Kidney epithelial cell (primary cell): Measurements from ENCODE around the gene RHBDL3. TPM values are rescaled to one million over a fixed set of nuclear protein-coding genes. Genes with fewer than 3 reads are reported as not detected.

Experiments
- DNase-seq: peaks from one replicate; pipeline ENCODE4 v3.0.0-alpha.2; 2010; ENCODE audit warnings: low read depth
- H3K27me3 ChIP-seq: 2 replicates; pipeline ENCODE4 v1.6.0; 2011; ENCODE audit warnings: low read length; ENCODE audit not compliant: control insufficient read depth, insufficient read depth
- H3K36me3 ChIP-seq: 2 replicates; pipeline ENCODE4 v1.5.1; 2011; ENCODE audit warnings: low read length; ENCODE audit not compliant: control insufficient read depth, insufficient read depth
- H3K4me3 ChIP-seq: 2 replicates; pipeline ENCODE4 v1.5.1; 2011; ENCODE audit warnings: low read depth, mild to moderate bottlenecking, control low read depth, low read length
- total RNA-seq: library from RNA; depleted of rRNA; stranded (reverse); fragments of >200 nt; gene quantifications from 2 replicates; pipeline ENCODE4 v1.2.3, GENCODE V29; 2015
- TF ChIP-seq, protein P1 (sequence below): IDR thresholded peaks from 2 replicates; pipeline ENCODE4 v1.5.1; 2011; ENCODE audit warnings: mild to moderate bottlenecking, moderate library complexity, low read length, control low read depth, inconsistent platforms; ENCODE audit not compliant: insufficient read depth, poor library complexity, severe bottlenecking

RHBDL3 gene
- total RNA-seq = not detected in 2 replicates

DNA sequence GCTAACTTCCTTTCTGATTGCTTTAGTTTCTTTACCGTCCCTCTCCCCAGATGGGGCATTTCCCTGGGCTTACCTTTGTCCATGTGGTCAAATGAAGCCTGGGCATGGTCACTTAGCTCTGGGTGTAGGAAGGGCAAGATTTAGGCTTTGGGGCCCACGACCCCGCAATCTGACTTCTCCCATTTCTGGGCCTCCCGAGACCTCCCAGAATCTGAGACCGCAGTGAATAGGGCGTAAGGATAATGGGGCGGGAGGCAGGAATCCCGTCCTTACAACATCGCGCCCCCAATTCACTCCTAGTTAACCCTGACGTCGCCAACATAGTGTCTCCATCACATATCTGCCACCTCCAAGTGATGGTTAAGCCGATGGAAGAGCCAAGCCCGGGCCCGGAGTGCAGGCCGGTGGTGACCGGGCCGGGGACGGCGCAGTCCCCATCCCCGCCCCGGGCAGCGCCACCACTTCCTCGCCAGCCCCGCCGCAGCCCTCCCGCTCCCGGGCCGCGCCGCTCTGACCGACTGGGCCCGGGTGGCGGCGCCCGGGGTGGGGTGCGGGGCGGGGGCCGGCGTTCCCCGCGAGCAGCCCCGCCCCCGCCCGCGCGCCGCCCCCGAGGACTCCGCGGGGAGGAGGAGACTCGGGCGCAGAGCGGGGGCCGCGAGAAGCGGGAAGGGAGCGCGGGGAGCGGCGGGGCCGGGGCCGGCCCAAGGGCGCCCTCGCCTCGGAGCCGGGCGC is at the start of gene RHBDL3:
RHBDL3 (plus strand) TSS at position 641 of the 732 bp plus-strand sequence. CDS start 358 bp downstream, outside the sequence.
- peaks cover 62% of the 10 kb centered on the region for H3K27me3 ChIP-seq
- TF ChIP-seq, protein P1, sequence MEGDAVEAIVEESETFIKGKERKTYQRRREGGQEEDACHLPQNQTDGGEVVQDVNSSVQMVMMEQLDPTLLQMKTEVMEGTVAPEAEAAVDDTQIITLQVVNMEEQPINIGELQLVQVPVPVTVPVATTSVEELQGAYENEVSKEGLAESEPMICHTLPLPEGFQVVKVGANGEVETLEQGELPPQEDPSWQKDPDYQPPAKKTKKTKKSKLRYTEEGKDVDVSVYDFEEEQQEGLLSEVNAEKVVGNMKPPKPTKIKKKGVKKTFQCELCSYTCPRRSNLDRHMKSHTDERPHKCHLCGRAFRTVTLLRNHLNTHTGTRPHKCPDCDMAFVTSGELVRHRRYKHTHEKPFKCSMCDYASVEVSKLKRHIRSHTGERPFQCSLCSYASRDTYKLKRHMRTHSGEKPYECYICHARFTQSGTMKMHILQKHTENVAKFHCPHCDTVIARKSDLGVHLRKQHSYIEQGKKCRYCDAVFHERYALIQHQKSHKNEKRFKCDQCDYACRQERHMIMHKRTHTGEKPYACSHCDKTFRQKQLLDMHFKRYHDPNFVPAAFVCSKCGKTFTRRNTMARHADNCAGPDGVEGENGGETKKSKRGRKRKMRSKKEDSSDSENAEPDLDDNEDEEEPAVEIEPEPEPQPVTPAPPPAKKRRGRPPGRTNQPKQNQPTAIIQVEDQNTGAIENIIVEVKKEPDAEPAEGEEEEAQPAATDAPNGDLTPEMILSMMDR = no peak
- H3K4me3 ChIP-seq = peak within 1 kb of the TSS; percentile 29
- no peaks in the 10 kb centered on the region for H3K36me3 ChIP-seq
- DNase-seq = no peak

GRCh38 chr17:32222621-32223020 is 43.0 kb upstream of the RHBDL3 start:
- Histone ChIP-seq H3K36me3 (no peaks in the 10 kb centered on the region), H3K4me3 (no peak overlapping the region), H3K27me3 (no peaks in the 10 kb centered on the region)
- TF ChIP-seq, protein P1 = no peak
- DNase-seq = no peak

DNA sequence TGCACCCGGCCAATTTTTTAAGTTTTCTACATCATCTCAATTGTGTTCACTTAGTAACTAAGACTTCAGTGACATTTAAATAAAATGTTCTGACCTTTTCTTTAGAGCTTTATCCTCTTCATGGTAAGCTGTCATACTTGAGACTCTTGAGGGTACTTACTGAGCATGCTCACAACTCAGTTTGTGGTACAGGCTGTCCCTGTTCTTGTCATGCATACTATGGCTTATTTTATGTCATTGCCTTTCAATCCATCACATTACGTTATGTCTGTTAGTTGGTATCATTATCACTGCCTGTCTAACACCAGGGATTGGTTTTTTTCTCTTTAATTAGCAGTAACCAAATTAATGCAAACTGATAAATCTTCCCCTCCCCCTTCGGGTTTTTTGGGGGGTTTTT is 41.9 kb upstream of the RHBDL3 start:
- Histone ChIP-seq H3K36me3 (no peaks in the 10 kb centered on the region), H3K27me3 (no peaks in the 10 kb centered on the region), H3K4me3 (no peak overlapping the region)
- TF ChIP-seq, protein P1 = no peak
- no peak for DNase-seq

DNA sequence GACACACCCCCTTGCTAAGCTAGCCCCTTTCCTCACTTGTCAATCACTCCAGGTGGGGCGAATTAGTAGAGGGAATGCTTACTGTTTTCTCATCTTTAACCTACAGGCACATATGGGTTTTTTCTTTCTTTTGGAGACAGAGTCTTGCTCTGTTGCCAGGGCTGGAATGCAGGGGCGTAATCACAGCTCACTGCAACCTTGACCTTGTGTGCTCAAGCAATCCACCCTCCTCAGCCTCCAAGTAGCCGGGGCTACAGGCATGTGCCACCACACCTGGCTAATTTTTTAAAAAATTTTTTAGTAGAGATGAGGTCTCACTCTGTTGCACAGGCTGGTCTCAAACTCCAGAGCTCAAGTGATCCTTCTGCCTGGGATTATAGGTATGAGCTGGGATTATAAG is 38.7 kb upstream of the RHBDL3 start:
- TF ChIP-seq, protein P1 = no peak

DNA sequence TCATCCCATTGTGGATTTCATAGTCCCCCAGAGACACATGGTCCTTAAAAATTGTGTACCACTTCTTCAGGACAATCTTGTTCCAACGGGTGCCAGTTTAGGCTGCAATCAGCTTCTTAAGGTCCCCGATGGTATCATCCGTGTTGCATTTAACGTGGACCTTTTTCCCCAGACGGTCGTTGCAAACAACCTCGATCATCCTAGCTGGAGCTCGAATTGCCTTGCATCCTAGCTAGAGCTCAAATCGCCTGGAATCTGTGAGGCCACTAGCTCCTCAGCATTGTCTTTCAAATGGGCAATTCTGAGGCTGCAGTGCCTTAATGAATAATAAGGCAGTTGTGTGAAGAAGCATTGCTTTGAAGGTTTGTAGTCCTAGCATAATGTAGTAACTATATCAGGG is 37.7 kb upstream of the RHBDL3 start:
- no peak for DNase-seq
- Histone ChIP-seq H3K36me3 (no peaks in the 10 kb centered on the region), H3K27me3 (no peaks in the 10 kb centered on the region), H3K4me3 (no peak overlapping the region)
- TF ChIP-seq, protein P1 = no peak

More for the DNA sequence above, 38.7 kb upstream of the RHBDL3 start:
- DNase-seq = no peak
- no peaks in the 10 kb centered on the region for H3K27me3 ChIP-seq
- no peaks in the 10 kb centered on the region for H3K36me3 ChIP-seq
- H3K4me3 ChIP-seq = no peak overlapping the region

DNA sequence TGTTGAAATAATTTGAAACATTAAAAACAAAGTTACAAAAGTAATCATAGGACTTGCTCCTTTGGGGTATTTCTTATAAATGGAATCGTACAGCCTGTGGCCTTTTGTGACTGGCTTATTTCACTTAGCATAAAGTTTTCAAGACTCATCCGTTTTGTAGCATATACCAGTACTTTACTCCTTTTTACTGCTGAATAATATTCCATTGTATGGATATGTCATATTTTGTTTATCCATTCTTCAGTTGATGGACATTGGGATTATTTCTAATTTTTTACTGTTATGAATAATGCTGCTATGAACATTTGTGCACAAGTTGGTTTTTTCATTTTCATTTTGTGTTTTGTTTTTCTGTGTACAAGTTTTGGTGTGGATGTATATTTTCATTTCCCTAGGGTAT is 30.0 kb upstream of the RHBDL3 start:
- no peak overlapping the region for H3K4me3 ChIP-seq
- no peak for DNase-seq
- H3K36me3 ChIP-seq = no peaks in the 10 kb centered on the region
- no peaks in the 10 kb centered on the region for H3K27me3 ChIP-seq
- TF ChIP-seq, protein P1 = no peak
